B cell (primary cell): ENCODE data around the gene FZD2. TPM values are rescaled to one million over a fixed set of nuclear protein-coding genes. Genes with fewer than 3 reads are reported as not detected.

ENCODE experiments used
- ATAC-seq: fragments of 200-7000 bp; cut with Tn5 transposase; one replicate; pipeline ENCODE4 v1.10.0; 2021; ENCODE audit warnings: low read depth, mild to moderate bottlenecking, moderate number of reproducible peaks, moderate library complexity
- CTCF ChIA-PET: fragments of 350-600 bp; sonication (Branson Sonifier 250); formaldehyde crosslinking; loops from one replicate; lab custom pipeline; 2021; ENCODE audit warnings: antibody characterized with exemption, inconsistent platforms; lab: Charles Lee
- POLR2A ChIA-PET: fragments of 350-600 bp; sonication (Branson Sonifier 250); formaldehyde crosslinking; loops from one replicate; lab custom pipeline; 2021; ENCODE audit warnings: antibody characterized with exemption; lab: Charles Lee
- DNase-seq: peaks from one replicate; pipeline ENCODE4 v3.0.0; 2013
- H2AFZ ChIP-seq: 2 replicates; pipeline ENCODE4 v1.6.1; 2012; ENCODE audit warnings: mild to moderate bottlenecking, low read depth, low read length; ENCODE audit not compliant: insufficient read depth, poor library complexity, severe bottlenecking
- H3K27ac ChIP-seq, 2 donors: 1 replicate in 1 of 2; 2 replicates in 1 of 2; pipeline ENCODE4 v1.5.1; 2012 to 2013; ENCODE audit warnings: low read length in 2 of 2, mild to moderate bottlenecking in 2 of 2, moderate library complexity in 1 of 2
- H3K27me3 ChIP-seq, 4 experiments: fragments of 200-600 bp in 1 of 4; sonication (generic) in 1 of 4; replicated peaks in 1 of 4; 1 replicate in 2 of 4; 2 replicates in 2 of 4; pipeline versions ENCODE4 v1.6.1 to v1.7.0; 2013 to 2016; ENCODE audit warnings: low read length in 3 of 4, mild to moderate bottlenecking in 2 of 4, mixed read lengths in 1 of 4, moderate library complexity in 1 of 4; ENCODE audit not compliant: insufficient read depth in 4 of 4, control insufficient read depth in 3 of 4; ENCODE audit errors: control extremely low read depth in 1 of 4
- H3K36me3 ChIP-seq, 2 experiments: replicated peaks in 1 of 2; 1 replicate in 1 of 2; 2 replicates in 1 of 2; pipeline versions ENCODE4 v1.6.1 to v1.7.1; 2013; ENCODE audit warnings: low read length in 1 of 2; ENCODE audit not compliant: insufficient read depth in 2 of 2, control insufficient read depth in 1 of 2; ENCODE audit errors: control extremely low read depth in 1 of 2, extremely low read depth in 1 of 2
- H3K4me1 ChIP-seq, 2 donors: fragments of 200-600 bp in 1 of 2; sonication (generic) in 1 of 2; 1 replicate in 1 of 2; 2 replicates in 1 of 2; pipeline versions ENCODE4 v1.5.1 to v1.6.1; 2013 to 2017; ENCODE audit warnings: low read length in 2 of 2; ENCODE audit not compliant: control insufficient read depth in 2 of 2, insufficient read depth in 2 of 2
- H3K4me2 ChIP-seq: replicated peaks from 2 replicates; pipeline ENCODE3; 2012; ENCODE audit warnings: mild to moderate bottlenecking, low read depth, low read length; ENCODE audit not compliant: poor library complexity, severe bottlenecking
- H3K4me3 ChIP-seq, 5 experiments: fragments of 200-600 bp in 1 of 5; sonication (generic) in 1 of 5; 1 replicate in 3 of 5; 2 replicates in 2 of 5; pipeline versions ENCODE4 v1.5.1 to v1.7.0; 2011 to 2016; ENCODE audit warnings: low read length in 4 of 5, mild to moderate bottlenecking in 4 of 5, low read depth in 2 of 5, control low read depth in 1 of 5, moderate library complexity in 1 of 5; ENCODE audit not compliant: insufficient read depth in 1 of 5; ENCODE audit errors: control extremely low read depth in 1 of 5, extremely low read depth in 1 of 5
- H3K79me2 ChIP-seq: fragments of 200-600 bp; sonication (generic); one replicate; pipeline ENCODE4 v1.6.0; 2016; ENCODE audit warnings: low read length; ENCODE audit not compliant: control insufficient read depth, insufficient read depth
- H3K9ac ChIP-seq: fragments of 200-600 bp; sonication (generic); 2 replicates; pipeline ENCODE4 v1.6.1; 2017; ENCODE audit warnings: mild to moderate bottlenecking, low read length, moderate library complexity
- H3K9me3 ChIP-seq, 3 donors: one replicate each; pipeline versions ENCODE4 v1.6.1 to v1.7.1; 2013; ENCODE audit warnings: low read length in 2 of 3; ENCODE audit not compliant: control insufficient read depth in 2 of 3, insufficient read depth in 1 of 3; ENCODE audit errors: control extremely low read depth in 1 of 3
- H4K20me1 ChIP-seq: 2 replicates; pipeline ENCODE4 v1.6.0; 2012; ENCODE audit warnings: mild to moderate bottlenecking, low read length; ENCODE audit not compliant: insufficient read depth, control insufficient read depth, poor library complexity, severe bottlenecking
- H3K27ac Mint-ChIP-seq: one replicate; pipeline ENCODE4 v1.8.0; 2021; ENCODE audit warnings: mixed read lengths
- H3K27me3 Mint-ChIP-seq: one replicate; pipeline ENCODE4 v1.8.0; 2021; ENCODE audit warnings: mixed read lengths
- H3K4me1 Mint-ChIP-seq: one replicate; pipeline ENCODE4 v1.8.0; 2021; ENCODE audit warnings: mixed read lengths
- H3K4me3 Mint-ChIP-seq: one replicate; pipeline ENCODE4 v1.8.0; 2021; ENCODE audit warnings: mixed read lengths
- H3K9me3 Mint-ChIP-seq: one replicate; pipeline ENCODE4 v1.8.0; 2022; ENCODE audit warnings: mixed read lengths; ENCODE audit not compliant: insufficient read depth
- EZH2 ChIP-seq: IDR thresholded peaks from 2 replicates; pipeline ENCODE4 v1.6.1; 2012; ENCODE audit warnings: borderline replicate concordance, low read depth, mild to moderate bottlenecking, moderate library complexity, low read length; ENCODE audit not compliant: insufficient read depth, poor library complexity, severe bottlenecking
- WGBS: methylation state at CpG from one replicate; pipeline ENCODE4 v1.1.5; 2013; ENCODE audit warnings: missing lambda C conversion rate; ENCODE audit not compliant: insufficient coverage; 5-methylcytosine and 5-hydroxymethylcytosine counted together
- intact Hi-C: fragments of 100-400 bp; cut with micrococcal nuclease; formaldehyde crosslinking; loops from one replicate; pipeline ENCODE4 v1.10.0; 2022
- polyA plus RNA-seq: library from polyadenylated mRNA; depleted of rRNA; stranded (reverse); fragments of >200 nt; gene quantifications from 2 replicates; pipeline ENCODE4 v1.2.3, GENCODE V29; 2012
- total RNA-seq, 2 donors: library from RNA; stranded (reverse); fragments of 120-200 nt in 1 of 2; gene quantifications; 1 replicate in 1 of 2; 2 replicates in 1 of 2; pipeline versions ENCODE4 v1.2.3 to v1.2.4, GENCODE V29; 2013 to 2022
- TF ChIP-seq, protein P1 (sequence below): fragments of 200-600 bp; IDR thresholded peaks from one replicate; pipeline ENCODE4 v1.8.0; 2022; ENCODE audit warnings: antibody characterized with exemption, mild to moderate bottlenecking

Gene FZD2
- total and polyA plus RNA-seq, 2 donors (not counting 1 experiment from before 2014, with no cell fraction given) = 1.6 to 2.5 TPM

GRCh38 chr17:44543905-44544523, 13.3 kb upstream of the FZD2 start:
- Histone ChIP-seq H3K9ac (no peak overlapping the region), H3K27ac (no peak overlapping the region), H3K4me1 (no peaks in the 10 kb centered on the region), H3K79me2 (no peaks in the 10 kb centered on the region), H3K27me3 (peaks cover 0 to 13% (median 3%) of the 10 kb centered on the region in 4 experiments), H4K20me1 (no peaks in the 10 kb centered on the region), H3K36me3 (no peaks in the 10 kb centered on the region), H3K9me3 (peaks cover 0 to 12% (median 5%) of the 10 kb centered on the region in 3 donors), H3K4me3 (no peak overlapping the region), H3K4me2 (no peak overlapping the region), H2AFZ (no peak overlapping the region)
- 77% methylated on average over 5 of the region's 5 CpGs for WGBS
- CTCF ChIA-PET = interaction anchor here (0.7 kb wide), 2 partner anchors 10 to 11 kb away, joined by 3 read pairs; no protein-coding TSS in a partner anchor
- POLR2A ChIA-PET = no interaction called here
- intact Hi-C loops = no loop called here
- Mint-ChIP-seq H3K9me3 (no peaks in the 10 kb centered on the region), H3K4me1 (no peaks in the 10 kb centered on the region), H3K27me3 (peaks cover 37% of the 10 kb centered on the region), H3K27ac (no peak overlapping the region), H3K4me3 (no peak overlapping the region)
- TF ChIP-seq EZH2 = no peak
- TF ChIP-seq, protein P1, sequence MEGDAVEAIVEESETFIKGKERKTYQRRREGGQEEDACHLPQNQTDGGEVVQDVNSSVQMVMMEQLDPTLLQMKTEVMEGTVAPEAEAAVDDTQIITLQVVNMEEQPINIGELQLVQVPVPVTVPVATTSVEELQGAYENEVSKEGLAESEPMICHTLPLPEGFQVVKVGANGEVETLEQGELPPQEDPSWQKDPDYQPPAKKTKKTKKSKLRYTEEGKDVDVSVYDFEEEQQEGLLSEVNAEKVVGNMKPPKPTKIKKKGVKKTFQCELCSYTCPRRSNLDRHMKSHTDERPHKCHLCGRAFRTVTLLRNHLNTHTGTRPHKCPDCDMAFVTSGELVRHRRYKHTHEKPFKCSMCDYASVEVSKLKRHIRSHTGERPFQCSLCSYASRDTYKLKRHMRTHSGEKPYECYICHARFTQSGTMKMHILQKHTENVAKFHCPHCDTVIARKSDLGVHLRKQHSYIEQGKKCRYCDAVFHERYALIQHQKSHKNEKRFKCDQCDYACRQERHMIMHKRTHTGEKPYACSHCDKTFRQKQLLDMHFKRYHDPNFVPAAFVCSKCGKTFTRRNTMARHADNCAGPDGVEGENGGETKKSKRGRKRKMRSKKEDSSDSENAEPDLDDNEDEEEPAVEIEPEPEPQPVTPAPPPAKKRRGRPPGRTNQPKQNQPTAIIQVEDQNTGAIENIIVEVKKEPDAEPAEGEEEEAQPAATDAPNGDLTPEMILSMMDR = no peak
- ATAC-seq = no peak
- no peak for DNase-seq
